Measurements from ENCODE around the gene KRT35.

Gene KRT35

DNA sequence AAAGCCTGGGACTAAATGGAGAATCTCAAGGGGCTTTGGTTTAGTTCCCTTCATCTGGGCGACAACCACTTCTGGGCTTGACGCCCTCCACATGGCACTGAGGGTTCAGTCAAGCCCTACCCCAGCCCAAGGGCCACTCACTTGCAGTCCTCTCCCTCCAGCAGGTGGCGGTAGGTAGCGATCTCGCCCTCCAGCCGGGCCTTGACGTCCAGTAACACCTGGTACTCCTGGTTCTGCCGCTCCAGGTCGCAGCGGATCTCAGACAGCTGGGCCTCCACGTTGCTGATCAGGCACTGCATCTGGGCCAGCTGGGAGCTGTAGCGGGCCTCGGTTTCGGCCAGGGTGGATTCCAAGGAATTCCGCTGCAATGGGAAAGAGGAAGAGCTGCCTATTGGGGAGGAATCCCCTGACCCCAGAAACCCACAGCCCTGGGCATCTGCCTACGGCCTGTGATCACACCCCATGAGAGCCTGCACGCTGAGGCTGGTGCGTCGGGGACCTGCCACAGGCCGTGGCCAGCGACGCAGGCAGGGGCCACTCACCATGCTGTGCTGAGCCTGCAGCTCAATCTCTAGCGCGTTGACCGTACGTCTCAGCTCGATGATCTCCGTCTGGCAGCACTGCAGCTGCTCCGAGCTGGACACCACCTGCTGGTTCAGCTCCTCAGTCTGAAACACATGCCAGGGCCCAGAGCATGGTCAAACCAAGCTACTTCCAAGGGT lies 6.0 kb upstream of the KRT35 start:
- DNase-seq (ENCODE audit: low read depth) = no peak

DNA sequence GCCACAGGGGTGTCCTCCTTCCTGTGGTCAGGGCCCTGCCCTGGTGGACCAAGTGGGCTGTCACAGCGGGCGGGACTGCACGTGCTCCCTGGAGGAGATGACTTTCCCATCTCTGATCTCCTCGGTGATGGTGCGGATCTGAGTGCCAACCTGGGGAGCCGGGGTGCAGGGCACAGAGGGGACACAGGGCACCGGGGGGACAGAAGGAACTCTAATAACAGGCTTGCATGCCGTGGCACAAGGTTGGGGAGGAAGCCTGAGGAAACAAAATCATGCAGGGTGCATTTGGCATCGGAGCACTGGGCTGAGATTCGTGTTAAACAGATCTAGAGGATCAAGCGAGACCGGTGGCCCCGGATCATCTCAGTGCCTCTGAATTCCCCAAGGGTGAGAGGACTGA lies 5.4 kb upstream of the KRT35 start:
- no peak for DNase-seq (ENCODE audit: low read depth)

GRCh38 chr17:41484920-41485904 lies 4.3 kb upstream of the KRT35 start:
- no peak for DNase-seq (ENCODE audit: low read depth)

GRCh38 chr17:41483991-41484826 lies 3.3 kb upstream of the KRT35 start:
- DNase-seq (ENCODE audit: low read depth) = no peak

DNA sequence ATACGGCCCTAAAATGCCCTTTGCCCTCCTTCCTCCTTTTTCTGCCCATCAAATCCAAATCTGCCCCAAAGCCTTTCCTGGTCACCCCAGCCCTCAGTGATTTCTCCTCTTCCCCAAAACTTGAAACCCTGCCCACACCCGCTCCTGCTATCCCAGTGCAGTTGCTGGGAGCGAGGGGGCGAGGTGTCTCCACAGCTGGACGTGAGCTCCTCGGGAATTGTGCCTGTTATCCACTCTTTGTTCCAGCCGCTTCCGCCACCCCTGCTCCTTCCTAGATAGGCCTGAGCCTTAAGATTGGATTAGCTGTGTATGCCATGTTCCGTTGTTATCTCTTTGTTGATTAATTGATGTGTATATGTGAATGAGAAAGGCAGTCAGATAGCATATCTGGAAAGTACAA lies 2.6 kb upstream of the KRT35 start:
- no peak for DNase-seq (ENCODE audit: low read depth)

- no peak for DNase-seq (ENCODE audit: low read depth)
Measured at GRCh38 chr17:41480581-41480980, 370 bp downstream of the KRT35 start.

DNA sequence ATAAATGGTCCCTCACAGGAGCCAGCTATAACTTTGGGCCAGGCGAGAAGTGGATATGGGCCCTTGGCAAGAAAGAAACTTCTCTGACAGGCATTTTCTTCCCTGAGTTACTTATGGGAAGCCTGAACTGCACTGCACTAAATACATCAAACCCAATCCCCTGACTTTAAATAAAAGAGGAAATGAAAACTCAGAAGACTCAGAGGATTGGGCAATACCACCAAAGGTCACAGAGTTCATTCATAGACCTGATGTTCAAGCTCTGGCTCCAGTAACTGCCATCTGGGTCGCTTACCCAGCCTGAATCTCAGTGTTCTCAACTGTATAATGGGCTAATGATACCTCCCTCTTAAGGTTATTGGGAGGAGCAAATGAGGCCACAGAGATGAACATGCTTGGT lies 815 bp downstream of the KRT35 start:
- DNase-seq (ENCODE audit: low read depth) = no peak

- no peak for DNase-seq (ENCODE audit: low read depth)
Measured at GRCh38 chr17:41478237-41478636, 2.7 kb downstream of the KRT35 start.

- no peak for DNase-seq (ENCODE audit: low read depth)
Measured at GRCh38 chr17:41476866-41477815, 3.8 kb downstream of the KRT35 start.

GRCh38 chr17:41475421-41475820 lies 5.5 kb downstream of the KRT35 start:
- no peak for DNase-seq (ENCODE audit: low read depth)

DNA sequence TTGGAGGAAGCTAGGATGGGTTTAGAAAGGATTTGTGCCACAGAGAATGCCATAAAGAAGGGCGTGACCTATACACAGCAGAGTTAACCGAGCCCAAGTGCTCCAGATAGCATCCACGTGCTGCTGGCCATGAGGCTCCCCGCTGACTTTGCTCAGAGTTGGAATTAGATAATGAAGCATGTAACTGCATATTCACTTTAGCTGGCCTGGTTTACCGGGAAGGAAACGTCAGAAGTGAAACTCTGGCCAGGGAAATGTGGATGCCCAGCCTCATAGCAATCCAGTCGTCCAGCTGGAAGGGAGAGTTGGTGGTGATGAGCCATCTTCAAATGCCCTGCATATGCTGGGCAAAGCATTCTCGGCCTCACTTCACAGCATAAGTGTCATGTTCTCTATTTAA lies 6.1 kb downstream of the KRT35 start:
- DNase-seq (ENCODE audit: low read depth) = no peak

GRCh38 chr17:41468346-41468745 lies 12.6 kb downstream of the KRT35 start:
- no peak for DNase-seq (ENCODE audit: low read depth)

- no peak for DNase-seq (ENCODE audit: low read depth)
Measured at GRCh38 chr17:41467561-41467960, 13.4 kb downstream of the KRT35 start.

DNA sequence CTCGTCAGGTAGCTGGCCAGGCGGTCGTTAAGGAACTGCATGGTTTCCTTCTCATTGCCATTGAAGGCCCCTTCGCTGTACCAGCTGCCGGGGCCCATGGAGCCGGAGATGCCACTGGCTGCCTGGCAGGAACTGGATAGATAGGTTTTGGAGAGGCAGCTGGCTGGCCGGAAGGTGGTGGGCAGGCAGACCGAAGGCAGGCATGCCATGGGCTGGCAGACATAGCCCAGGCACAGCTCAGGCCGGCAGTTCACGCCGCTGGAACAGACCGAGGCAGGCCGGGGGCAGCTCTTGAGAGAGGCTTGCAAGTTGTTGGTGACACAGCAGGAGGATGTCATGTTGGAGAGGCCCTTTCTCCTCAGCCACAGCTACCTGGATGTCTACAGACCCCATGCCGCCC lies 14.0 kb downstream of the KRT35 start, which contains the start of gene KRT32:
Gene KRT32, minus strand, starts transcription at position 399 of the 400 bp plus-strand sequence. Its CDS starts 61 bp downstream, at position 338.
- DNase-seq (ENCODE audit: low read depth) = no peak

GRCh38 chr17:41464682-41465081 lies 16.3 kb downstream of the KRT35 start:
- no peak for DNase-seq (ENCODE audit: low read depth)

GRCh38 chr17:41464173-41464572 lies 16.8 kb downstream of the KRT35 start:
- DNase-seq (ENCODE audit: low read depth) = no peak

DNA sequence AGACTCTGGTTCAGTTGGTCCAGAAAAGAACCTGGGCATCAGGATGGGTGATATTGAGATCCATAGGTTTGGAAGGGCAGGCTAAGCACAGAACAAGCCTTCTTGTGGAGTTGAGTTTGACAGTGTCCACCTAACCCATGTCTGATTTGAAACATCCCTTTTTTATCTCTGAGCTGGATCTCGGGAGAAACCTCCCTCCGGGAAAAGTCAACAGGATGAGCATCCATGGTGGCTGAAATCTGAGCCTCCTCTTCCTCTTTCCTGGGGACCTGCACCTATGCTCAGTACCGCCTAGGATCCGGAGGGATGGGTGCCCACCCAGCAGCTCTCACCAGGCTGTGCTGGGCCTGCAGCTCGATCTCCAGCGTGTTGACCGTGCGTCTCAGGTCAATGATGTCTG lies 17.2 kb downstream of the KRT35 start:
- DNase-seq (ENCODE audit: low read depth) = no peak

GRCh38 chr17:41462705-41463104 lies 18.2 kb downstream of the KRT35 start:
- DNase-seq (ENCODE audit: low read depth) = no peak

DNA sequence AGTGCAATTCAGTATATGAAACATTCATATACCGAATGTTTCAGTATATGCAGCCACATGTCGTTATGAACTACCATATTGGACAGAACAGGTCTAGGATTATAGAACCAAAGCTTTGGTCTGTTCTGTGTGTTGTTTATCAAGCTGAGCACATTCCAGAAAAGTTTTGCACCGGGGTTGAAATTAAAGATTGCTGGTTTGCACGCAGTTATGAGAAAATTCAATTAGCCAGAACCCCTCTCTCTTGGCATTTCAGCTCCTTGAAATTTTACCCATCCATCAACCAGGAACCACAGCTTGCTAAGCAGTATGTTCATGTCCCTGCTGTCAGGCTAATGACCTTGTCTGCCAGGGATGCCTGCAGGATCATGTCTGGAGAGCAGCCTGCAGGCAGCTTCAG lies 23.3 kb downstream of the KRT35 start:
- no peak for DNase-seq (ENCODE audit: low read depth)

GRCh38 chr17:41456204-41456603 lies 24.7 kb downstream of the KRT35 start:
- no peak for DNase-seq (ENCODE audit: low read depth)

DNA sequence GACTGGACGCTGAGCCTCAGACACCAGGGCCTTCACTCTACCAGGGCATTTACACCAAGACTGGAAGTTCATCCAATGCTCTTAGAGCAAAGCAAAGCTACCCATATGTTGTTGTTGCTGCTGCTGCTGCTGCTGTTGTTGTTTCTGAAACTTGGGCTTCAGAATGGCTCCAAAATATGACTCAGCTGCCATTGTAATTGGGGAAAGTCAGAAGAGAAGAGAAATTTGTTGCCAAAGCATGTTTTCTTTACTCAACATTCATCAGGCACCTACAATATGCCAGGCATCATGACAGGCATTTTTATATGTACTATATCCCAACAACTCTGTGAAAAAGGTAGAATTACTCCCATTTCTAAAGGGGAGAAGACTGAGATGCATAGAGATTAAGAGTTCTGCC lies 25.7 kb downstream of the KRT35 start:
- no peak for DNase-seq (ENCODE audit: low read depth)
